A204.1 (cell line): ENCODE results near the gene GRID1.

Source experiments
- FAIRE-seq: peaks from 2 replicates; lab custom pipeline; 2012; peaks lifted over from hg19 to GRCh38; lab: Jason Lieb, UNC

GRID1 gene

GRCh38 chr10:85642082-85642420 lies 724.5 kb downstream of the GRID1 start:
- FAIRE-seq, result no peak

GRCh38 chr10:85641479-85642009 lies 725.1 kb downstream of the GRID1 start:
- no peak for FAIRE-seq

GRCh38 chr10:85638797-85639196 lies 727.8 kb downstream of the GRID1 start:
- FAIRE-seq, result no peak

- FAIRE-seq, result no peak
These were observed 730.9 kb downstream of the GRID1 start for GRCh38 chr10:85635650-85636049.

- no peak for FAIRE-seq
These were observed 742.1 kb downstream of the GRID1 start for GRCh38 chr10:85624511-85624910.

- FAIRE-seq, result no peak
These were observed 742.8 kb downstream of the GRID1 start for GRCh38 chr10:85623758-85624157.

GRCh38 chr10:85623342-85623741 lies 743.3 kb downstream of the GRID1 start:
- no peak for FAIRE-seq

GRCh38 chr10:85622425-85622824 lies 744.2 kb downstream of the GRID1 start:
- FAIRE-seq, result no peak

GRCh38 chr10:85621562-85621961 lies 745.0 kb downstream of the GRID1 start:
- no peak for FAIRE-seq

- FAIRE-seq, result no peak
These were observed 745.8 kb downstream of the GRID1 start for GRCh38 chr10:85620807-85621206.

GRCh38 chr10:85619832-85620231 lies 746.8 kb downstream of the GRID1 start:
- FAIRE-seq, result no peak

- no peak for FAIRE-seq
These were observed 747.8 kb downstream of the GRID1 start for GRCh38 chr10:85618841-85619240.

- no peak for FAIRE-seq
These were observed 748.6 kb downstream of the GRID1 start for GRCh38 chr10:85617751-85618546.

- no peak for FAIRE-seq
These were observed 751.0 kb downstream of the GRID1 start for GRCh38 chr10:85615556-85615955.

GRCh38 chr10:85614981-85615380 lies 751.6 kb downstream of the GRID1 start:
- FAIRE-seq, result no peak

- no peak for FAIRE-seq
These were observed 752.0 kb downstream of the GRID1 start for GRCh38 chr10:85614566-85614965.

GRCh38 chr10:85613391-85613790 lies 753.2 kb downstream of the GRID1 start:
- FAIRE-seq, result no peak

- FAIRE-seq, result no peak
These were observed 753.8 kb downstream of the GRID1 start for GRCh38 chr10:85612833-85613232.

- FAIRE-seq, result no peak
These were observed 754.2 kb downstream of the GRID1 start for GRCh38 chr10:85612378-85612775.

- no peak for FAIRE-seq
These were observed 754.7 kb downstream of the GRID1 start for GRCh38 chr10:85611746-85612377.

- FAIRE-seq, result no peak
These were observed 755.4 kb downstream of the GRID1 start for GRCh38 chr10:85611093-85611740.

- no peak for FAIRE-seq
These were observed 756.1 kb downstream of the GRID1 start for GRCh38 chr10:85610381-85611092.

- FAIRE-seq, result no peak
These were observed 757.1 kb downstream of the GRID1 start for GRCh38 chr10:85609509-85609908.
